Forelimb muscle (tissue), 1 donor: ENCODE measurements around the gene RIPK1. TPM values are rescaled to one million over a fixed set of nuclear protein-coding genes. Genes with fewer than 3 reads are reported as not detected.

Experiments
- DNase-seq: peaks from one replicate; pipeline ENCODE4 v3.0.0-alpha.2; 2013; ENCODE audit warnings: low read depth
- polyA plus RNA-seq: library from polyadenylated mRNA; unstranded; fragments of 120-200 nt; gene quantifications from one replicate; pipeline ENCODE4 v1.2.1, GENCODE V29; 2013; ENCODE audit not compliant: insufficient read length

Gene RIPK1
- polyA plus RNA-seq, 1 donor: 10.1 TPM

- DNase-seq: no peak
Measured at GRCh38 chr6:3162565-3163247, 94.4 kb downstream of the RIPK1 start.

GRCh38 chr6:3163248-3163594 lies 94.9 kb downstream of the RIPK1 start:
- no peak for DNase-seq

- no peak for DNase-seq
Measured at GRCh38 chr6:3164388-3164787, 96.1 kb downstream of the RIPK1 start.

Other genes starting within 250 kb of the RIPK1 start
- 12.8 TPM for gene SERPINB1, start 226.6 kb upstream of the RIPK1 start, polyA plus RNA-seq
- gene SERPINB9, start 165.2 kb upstream of the RIPK1 start, polyA plus RNA-seq: 1.9 TPM
- 80.5 TPM for gene SERPINB6, start 96.9 kb upstream of the RIPK1 start, polyA plus RNA-seq
- 15.5 TPM for gene NQO2, start 68.6 kb upstream of the RIPK1 start, polyA plus RNA-seq
- gene BPHL, start 50.2 kb downstream of the RIPK1 start, polyA plus RNA-seq: 29.5 TPM
- gene TUBB2A, start 89.0 kb downstream of the RIPK1 start, polyA plus RNA-seq: 75.7 TPM
- 60.2 TPM for gene TUBB2B, start 159.2 kb downstream of the RIPK1 start, polyA plus RNA-seq
- 14.2 TPM for gene PSMG4, start 190.5 kb downstream of the RIPK1 start, polyA plus RNA-seq